HG03159 (cell line): ENCODE results near the gene TANGO2.

Source experiments
- ATAC-seq: cut with Tn5 transposase; IDR thresholded peaks from one replicate; pipeline ENCODE4 v1.9.1; 2021; ENCODE audit warnings: mild to moderate bottlenecking, moderate library complexity; ENCODE audit not compliant: unreplicated experiment

The TANGO2 gene

DNA sequence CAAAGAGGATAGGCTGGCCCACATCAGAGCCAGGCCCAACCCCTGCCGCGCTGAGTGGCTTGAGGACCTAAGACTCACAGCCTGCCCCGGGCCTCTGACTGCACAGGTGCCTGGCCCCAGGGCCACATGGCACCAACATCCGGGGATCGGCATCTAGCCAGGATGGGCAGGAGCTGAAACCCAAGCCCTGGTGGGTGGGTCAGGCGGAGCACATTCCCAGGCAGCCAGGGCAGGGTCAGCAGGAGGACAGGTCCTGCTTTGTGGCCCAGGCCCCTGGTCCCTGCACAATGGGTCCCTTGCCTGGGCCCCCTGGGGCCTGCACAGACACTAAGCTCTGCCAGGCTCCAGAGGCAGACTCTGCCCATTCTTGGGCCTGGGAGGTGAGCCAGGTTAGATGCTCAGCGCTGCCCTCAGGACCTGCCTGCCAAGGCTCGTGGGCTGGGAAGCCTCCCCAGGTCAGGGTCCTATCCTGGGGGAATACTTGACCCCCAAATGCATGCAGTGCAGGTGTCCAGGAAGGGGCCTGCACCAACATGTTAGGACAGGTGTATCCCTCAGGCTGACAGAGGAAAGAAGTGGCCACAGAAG is 37.8 kb upstream of the TANGO2 start:
- ATAC-seq, result no peak

DNA sequence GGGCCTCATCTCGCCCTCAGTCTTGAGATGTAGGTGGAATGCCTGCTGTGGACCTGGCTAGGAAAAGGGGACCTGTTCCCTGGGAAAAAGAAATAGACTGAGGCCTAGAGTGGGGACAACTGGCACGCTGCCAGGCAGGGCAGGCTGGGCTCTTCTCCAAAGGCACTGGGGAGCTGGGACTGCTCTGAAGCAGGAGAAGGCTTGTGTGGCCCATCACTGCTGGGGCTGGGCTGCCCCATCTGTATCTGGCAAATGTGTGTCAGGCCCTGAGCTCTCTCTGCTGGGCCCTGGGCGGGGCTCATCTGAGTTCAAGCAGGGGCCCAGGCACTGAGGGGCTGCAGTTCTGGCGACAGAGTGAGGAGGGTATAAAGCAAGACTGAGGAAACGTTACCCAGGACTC is 37.2 kb upstream of the TANGO2 start:
- ATAC-seq, result no peak

DNA sequence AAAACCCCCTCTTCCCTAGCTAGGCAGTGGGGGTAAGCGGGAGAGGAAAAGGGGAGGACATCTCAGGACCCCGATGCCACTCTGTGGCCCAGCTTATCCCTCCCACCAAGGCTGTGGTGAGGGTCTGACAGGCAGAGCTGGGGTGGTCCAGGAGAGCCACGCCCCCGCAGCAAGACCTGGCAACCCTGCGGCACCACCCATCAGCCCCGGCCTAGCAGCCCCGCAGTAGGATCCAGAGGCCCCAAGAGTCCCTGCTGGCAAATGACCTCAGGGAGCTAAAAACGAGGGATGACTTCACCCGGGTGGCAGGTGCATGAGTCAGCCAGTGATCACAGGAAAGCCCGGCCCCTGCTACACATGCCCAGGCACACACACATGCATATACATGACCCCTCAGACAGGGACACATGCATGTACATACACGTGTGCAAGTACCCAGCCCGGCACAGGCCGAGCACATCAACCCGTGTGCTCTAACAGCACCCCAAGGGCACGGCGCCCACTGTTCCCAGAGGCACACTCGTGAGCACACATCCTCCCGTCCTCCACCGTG is 36.6 kb upstream of the TANGO2 start:
- ATAC-seq, result no peak

DNA sequence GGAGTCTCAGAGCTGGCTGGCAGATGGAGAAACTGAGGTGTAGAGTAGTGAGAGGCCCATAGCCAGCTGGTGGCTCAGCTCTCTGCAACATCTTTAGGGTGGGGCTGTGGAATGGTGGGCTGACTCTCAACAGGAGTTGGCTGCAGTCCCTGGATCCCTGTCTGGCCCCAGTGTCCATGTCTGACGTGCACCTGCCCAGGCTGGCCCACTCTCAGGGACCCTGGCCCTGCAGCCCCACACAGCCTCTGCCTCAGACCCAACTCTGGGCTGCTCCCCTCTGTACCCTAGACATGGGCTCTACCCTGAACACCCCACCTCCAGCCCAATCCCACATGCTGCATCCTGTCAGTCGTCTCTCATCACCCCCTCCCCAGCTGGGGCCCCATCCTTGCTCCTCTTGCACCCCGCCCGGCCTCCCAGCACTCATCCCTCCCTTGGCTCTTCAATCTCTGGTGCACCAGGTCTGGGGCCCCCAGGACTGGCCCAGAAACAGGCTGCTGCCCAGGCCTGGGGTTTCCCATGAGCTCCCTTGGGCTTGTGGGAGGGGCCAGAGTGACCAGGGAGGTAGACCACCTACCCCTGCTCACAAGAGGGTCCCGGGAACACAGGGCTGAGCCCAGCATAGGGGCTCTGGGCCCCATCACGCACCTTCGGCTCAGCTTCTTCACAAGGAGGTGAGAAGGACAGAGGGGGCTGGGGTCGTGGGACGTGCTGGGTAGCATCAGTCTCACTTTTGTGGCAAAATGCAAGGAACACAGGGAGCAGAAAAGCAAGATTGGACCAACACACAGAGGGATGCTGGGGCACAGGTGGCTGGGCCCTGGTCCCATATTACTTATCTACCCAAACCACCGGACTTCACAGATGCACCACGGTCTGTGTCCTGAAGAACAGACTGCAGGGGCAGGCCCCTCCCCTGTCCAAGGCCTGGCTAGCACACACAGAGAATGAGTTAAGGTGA is 35.8 kb upstream of the TANGO2 start:
- ATAC-seq, result no peak

DNA sequence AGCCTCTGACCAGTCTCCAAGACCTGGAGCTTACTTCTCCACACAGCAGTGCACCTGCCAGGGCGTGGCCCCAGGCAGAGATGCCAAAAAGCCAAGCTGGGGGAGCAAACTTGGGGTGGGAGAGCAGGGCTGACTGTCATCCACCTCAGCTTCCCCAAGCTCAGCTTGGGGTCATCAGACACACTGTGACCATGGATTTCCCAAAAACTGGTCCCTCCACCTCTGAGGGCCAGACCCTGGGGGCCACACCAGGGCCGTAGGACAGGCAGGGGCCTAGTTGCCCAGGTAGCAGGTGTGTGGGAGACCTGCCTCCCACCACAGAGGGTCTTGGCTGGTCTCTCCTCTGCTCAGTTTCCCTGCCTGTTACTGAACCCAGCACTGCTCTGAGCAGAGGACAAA is 34.9 kb upstream of the TANGO2 start:
- ATAC-seq, result no peak

DNA sequence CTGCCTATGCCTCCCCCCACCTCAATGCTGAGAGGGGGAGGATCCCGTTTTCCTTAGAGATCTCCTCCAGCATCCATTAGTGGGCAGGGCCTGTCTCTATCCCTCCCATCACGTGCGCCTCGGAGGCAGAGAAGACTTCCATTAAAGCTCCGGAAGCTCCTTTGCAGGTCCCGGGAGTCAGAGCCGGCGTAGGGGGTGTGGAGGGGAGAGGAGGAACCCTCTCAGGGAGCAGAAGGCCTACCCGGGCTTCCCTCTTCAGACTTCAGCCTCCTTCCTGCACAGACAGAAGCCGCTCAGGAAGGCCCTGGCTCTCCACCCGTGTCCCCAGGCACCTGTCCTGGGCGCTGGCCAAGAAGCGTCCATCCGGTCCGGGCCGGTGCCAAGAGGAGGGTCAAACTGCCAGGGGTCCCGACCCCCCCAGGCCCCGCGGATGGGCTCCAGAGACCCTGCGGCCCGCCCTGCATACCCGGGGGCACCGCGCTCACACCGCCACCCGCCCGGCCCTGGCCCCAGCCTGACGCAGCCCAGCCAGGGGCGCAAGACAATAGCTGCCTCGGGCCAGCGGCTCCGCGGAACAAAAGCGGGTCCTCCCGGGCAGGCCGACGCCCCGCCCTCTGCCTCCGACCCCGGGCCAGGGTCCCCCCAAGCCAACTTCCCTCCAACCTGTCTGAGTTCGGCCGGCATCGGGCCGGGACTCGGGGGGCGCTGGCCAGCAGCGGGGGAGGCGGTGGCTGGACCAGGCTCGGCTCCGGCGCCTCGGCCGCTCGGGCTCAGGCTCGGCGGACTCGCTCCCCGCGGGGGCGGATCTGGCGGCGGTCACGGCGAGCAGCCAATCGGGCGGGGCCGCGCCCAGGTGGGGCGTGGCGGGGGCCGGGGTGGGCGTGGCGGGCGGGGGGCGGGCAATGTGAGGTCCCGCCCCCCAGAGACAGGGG is 34.2 kb upstream of the TANGO2 start:
- no peak for ATAC-seq

DNA sequence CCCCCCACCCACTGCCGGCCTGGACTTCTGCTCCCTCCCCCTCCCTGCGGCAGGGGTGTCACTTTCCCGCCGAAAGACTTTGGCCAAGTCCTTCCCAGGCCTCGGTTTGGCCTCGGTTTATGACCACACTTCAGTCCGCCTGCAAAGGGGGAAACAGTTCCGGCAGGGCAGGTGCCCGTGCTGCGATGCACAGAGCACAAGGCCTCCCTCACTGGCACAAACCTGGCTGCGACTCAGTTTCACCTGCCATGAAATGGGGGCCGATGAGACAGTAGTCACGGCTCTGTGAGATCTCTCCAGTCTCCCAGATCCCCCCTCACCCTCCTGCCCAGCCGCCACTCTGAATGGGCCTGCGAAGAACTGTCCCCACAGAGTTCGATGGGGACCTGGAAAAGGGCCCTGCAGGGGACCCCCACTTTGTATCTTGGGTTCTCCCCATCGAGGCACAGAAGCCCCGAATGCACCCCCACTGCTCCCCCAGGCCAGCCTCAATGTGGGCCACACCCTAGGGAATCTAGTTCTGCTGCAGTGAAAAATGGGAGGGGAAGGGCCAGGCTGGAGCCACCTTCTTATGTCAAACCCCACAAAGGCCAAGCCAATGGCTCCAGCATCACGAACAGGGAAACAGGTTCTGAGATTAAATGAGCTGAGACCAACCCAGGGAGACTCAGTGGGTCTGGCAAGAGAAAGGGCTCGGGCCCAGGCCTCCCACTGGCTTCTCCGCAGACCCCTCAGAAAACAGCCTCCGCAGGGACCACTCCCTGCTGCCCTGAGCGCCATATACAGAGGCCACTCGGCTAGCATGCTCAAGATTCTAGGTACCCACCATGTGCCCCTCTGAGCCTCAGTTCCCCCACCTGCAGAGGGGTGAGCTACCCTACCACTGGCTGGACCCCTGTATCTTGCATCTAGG is 33.3 kb upstream of the TANGO2 start:
- no peak for ATAC-seq

DNA sequence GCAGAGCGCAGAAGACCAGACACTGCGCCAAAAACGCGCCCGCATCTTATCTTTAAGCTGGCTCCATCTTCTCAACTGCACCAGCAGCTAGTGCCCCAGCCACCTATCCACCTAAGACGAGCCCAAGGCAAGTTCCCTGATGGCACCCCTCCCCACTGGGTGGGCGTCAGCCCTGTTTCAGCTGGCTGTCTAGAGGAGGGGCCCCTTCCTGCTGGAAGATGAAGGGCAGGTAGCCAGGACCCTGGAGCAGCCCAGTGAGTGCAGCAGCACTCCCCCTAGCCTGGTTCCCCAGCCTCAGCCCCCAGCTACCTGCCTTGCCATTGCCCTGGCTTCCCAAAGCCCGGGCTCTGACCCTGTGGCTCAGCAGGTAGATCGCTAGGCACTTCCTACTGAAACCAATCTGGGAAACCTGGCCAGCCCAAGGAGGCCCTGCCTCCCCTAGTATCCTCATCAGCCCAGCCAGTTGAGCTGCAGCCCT is 32.5 kb upstream of the TANGO2 start:
- no peak for ATAC-seq

DNA sequence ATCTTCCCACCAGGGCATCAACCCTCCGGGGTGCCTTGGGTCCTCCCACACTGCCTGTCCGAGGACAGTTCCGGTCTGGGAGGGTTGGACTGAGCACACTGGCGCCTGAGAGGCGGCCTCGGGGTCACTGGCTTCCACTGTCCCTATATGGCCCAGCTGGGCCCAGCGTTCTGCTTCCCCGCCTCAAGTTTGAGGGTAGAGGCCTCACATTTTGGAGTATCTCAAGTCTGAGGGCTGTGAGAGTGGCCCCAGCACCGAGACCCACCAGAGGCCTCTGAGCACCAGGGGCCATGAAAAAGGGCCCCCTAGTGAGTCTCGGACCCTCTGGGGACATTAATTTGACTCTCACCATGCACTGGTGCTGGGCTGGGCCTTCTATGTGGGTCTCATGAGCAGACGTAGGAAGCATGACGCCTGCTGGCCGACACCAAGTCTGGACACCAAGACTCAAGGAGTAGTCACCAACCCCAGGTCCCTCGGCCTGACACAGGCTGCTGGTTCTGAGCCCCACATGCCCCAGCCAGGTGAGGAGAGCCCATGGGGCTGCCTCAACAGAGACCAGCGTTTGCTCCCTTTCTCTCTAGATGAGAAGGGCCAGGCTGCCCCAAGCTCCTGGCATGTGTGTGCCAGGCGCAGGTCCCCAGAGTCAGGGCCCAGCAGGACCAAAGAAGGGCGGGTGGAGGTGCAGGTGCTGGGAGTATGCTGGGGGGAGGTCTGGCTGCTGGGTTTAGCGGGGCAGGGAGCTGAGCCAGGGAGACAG is 31.8 kb upstream of the TANGO2 start:
- ATAC-seq, result no peak

DNA sequence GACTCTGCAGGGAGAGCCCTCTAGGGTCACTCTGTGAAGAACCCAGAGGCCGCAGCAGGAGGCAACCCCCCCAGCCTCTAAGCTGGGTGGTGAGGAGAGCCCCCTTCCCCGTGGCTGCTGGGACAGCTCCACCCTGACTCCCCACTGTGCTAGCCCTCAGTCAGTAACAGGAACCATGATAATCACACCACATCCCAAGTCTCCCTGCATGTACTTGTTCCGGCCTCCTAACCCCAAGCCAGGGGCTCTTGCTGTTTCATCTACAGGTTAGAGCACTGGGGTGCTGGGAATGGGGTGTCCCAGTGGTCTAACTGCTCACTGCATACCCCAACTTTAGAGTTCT is 31.2 kb upstream of the TANGO2 start:
- ATAC-seq, result no peak

DNA sequence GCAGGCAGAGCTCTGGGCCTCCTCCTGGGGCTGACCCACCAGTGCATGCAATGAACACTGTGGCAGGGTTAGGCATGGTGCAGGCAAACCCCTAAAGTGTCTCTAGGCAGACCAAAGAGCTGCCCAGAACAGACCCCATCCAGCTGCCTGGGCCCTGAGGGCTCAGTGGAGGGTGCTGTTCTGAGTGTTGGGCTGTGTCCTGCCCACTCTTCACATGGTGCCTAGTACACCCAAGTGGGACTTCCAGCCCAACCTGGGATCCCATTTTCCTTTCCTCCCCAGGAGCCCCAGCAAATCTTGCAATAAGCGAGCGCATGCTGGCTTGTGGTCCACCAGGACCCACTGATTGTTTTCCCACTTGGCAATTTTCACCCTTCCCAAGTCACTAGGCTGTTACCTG is 30.7 kb upstream of the TANGO2 start:
- ATAC-seq, result no peak

DNA sequence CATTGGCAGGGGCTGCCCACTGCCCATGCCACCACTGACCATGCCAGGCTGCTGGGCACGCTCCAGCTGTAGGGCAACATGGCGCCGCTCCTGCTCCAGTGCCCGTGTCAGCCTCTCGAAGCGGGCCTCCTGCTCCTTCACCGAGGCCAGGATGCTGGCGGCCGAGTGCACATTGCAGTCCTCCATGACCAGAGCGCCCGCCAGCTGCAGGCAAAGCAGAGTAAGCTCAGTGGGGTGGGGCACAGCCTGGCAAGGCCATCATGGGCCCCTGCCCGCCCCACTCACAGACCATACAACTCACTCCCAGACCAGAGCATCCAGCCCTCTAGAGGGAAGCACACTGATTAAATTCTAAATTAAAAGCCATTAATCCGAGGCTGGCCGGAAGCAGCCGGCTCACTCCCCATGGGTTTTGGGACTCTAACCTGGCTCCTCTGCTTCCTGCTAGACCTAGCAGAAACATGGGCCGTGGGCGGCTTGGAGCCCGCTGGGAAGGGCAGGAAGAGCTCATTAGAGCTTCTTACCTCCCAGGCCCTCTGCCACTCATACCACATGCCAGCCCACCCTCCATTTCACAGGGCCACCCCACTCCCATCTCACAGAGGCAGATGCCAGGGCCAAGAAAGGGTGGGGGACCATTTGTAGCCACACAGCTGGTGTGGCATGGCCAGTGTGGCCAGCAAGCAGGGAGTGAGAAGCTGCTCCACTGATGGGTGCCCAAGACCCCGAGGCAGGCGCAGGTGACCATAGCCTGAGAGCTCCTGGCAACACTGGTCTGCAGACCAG is 30.1 kb upstream of the TANGO2 start:
- no peak for ATAC-seq

DNA sequence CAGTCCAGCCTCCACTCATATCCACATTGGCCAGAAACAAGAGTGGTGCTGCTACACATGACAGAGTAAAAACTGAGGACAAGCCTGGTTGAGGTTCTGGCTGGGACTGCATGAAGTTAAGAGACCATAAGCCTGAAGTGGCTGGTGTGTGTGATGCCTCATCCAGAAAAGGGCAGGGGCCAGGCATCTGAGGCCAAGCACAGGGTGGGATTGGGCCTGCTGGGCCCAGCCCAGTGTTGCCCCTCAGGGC is 29.6 kb upstream of the TANGO2 start:
- no peak for ATAC-seq

DNA sequence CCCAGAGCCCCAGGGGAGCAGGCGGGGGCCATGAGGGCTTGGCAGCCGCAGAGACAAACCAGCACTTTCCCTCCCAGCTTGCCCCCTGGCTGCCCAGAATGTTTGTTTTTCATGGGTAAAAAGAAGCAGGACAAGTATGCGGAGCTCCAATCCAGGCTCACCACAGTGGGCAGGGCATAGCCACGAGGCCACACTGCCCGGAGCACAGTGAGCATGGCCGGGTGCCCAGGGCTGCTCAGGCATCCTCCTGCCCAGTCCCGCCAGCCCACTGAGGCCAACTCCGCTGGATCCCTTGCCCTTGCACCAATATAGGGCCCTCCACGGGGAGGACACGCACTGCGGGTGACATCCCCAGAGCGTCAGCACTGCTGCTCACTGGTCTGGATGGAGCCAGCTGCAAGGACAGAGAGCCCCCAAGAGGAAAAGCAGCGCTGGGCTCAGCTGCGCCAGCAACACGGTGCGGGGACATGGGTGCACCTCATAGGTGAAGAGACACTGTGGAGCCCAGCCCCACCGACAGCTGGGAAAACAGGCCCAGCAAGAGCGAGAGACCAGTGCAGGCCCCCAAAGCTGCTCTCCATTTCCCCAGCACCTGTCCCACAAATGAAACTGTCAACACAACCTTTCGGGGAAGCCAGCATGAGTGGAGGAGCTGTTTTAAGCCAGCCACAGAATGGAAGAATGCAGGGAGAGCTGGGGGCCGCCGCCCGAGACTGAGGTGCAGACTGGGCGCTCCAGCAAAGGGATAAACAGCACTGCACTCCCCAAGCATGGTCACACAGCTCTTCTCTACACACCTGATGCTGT is 29.1 kb upstream of the TANGO2 start:
- ATAC-seq, result no peak

DNA sequence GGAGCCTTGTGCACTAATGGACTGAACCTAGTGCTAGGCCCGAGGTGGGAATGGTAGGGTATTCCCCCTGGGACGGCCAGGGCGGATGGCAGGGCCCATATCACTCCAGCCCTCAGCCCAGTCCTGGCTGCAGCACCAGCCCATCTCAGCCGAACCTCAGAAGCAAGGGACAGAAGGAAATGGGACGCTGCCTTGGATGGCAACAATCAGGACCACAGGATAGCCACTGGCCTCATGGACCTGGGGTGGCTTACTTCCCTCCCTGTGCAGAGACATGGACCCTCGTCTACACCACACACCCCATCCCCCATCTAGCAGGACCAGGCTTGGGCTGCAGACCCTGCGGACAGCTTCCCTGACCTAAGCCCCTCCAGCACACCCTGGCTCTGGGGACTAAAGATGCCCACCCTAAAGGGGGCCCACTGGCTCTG is 28.4 kb upstream of the TANGO2 start:
- no peak for ATAC-seq

DNA sequence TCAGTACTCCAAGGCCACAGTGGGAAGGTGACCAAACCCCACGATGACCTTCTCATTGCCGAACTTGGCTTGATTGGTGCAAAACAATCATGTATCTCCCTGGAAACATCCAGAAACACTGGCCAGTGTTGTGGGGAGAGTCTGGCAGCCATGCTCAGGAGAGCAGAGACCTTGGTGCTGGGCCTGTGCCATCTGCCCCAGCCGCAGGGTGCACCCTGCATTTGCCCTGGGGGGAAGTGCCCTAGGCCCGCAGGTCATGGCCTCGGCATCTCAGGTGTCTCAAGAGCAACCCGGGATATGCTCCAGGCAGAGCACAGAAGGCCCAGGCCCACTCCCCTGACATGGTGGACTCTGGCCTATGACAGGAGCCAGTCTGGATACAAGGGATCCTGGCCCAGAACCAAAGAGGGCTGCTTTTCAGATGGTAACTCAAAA is 28.0 kb upstream of the TANGO2 start:
- no peak for ATAC-seq

DNA sequence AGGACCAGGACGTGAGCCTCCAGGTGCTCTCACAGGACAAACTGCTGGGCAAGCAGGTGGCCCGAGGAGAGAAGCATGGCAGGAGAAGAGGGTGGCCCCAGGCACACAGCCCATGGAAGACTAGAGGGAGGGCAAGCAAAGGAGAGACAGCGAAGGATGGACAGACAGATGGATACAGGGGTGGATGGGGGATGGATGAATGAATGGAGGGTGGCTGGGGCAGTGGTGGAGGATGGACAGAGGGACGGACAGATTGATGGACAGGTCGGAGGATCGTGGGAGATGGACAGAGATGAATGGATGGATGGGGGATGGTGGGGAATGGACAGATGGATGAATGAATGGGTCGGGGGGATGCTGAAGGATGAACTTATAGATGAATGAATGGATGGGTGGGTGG is 27.0 kb upstream of the TANGO2 start:
- no peak for ATAC-seq
